Thyroid gland (tissue), 4 donors: ENCODE data around the gene COQ6. TPM values are rescaled to one million over a fixed set of nuclear protein-coding genes. Genes with fewer than 3 reads are reported as not detected.
"Not testable (repeated sequence)": the region's sequence is repeated elsewhere in the genome, so short reads cannot be mapped to it uniquely, and the experiment has no call there.

Experiments used
- DNase-seq, 2 donors: peaks; one replicate each; pipeline ENCODE4 v3.0.0-alpha.2; 2019
- H3K27ac ChIP-seq, 3 donors: fragments of 200-600 bp; sonication (generic); 1 replicate in 2 of 3; 2 replicates in 1 of 3; pipeline ENCODE4 v1.5.1; 2016 to 2019; ENCODE audit warnings: mild to moderate bottlenecking in 1 of 3, moderate library complexity in 1 of 3
- H3K27me3 ChIP-seq: fragments of 200-600 bp; sonication (generic); one replicate; pipeline ENCODE4 v1.5.1; 2019
- H3K36me3 ChIP-seq, 2 donors: fragments of 200-600 bp; sonication (generic); one replicate each; pipeline ENCODE4 v1.5.1; 2016 to 2019
- H3K4me1 ChIP-seq, 2 donors: fragments of 200-600 bp; sonication (generic); one replicate each; pipeline ENCODE4 v1.5.1; 2017 to 2019
- H3K4me3 ChIP-seq, 3 donors: fragments of 200-600 bp; sonication (generic); replicated peaks in 1 of 3; 1 replicate in 2 of 3; 2 replicates in 1 of 3; pipeline ENCODE4 v1.5.1; 2016; ENCODE audit warnings: mild to moderate bottlenecking in 1 of 3
- H3K9me3 ChIP-seq: fragments of 200-600 bp; sonication (generic); one replicate; pipeline ENCODE4 v1.5.1; 2017
- CTCF ChIP-seq, 6 experiments: fragments of 200-600 bp in 3 of 6; fragments of 450-650 bp in 3 of 6; sonication (generic) in 3 of 6; IDR thresholded peaks; one replicate each; pipeline ENCODE4 v1.5.1; 2016 to 2019; ENCODE audit warnings: antibody characterized with exemption in 6 of 6, mild to moderate bottlenecking in 2 of 6, inconsistent platforms in 1 of 6, moderate library complexity in 1 of 6
- POLR2A ChIP-seq, 2 donors: fragments of 450-650 bp; IDR thresholded peaks; one replicate each; pipeline ENCODE4 v1.6.1; 2017; ENCODE audit warnings: antibody characterized with exemption in 2 of 2, mild to moderate bottlenecking in 2 of 2, moderate library complexity in 1 of 2
- WGBS, 2 donors: methylation state at CpG; one replicate each; pipeline ENCODE4 v1.1.5; 2017; 5-methylcytosine and 5-hydroxymethylcytosine counted together
- intact Hi-C: fragments of 100-400 bp; cut with DNase I; formaldehyde crosslinking; loops from one replicate; pipeline ENCODE4 v1.15.1; 2023
- total RNA-seq, 4 donors: library from RNA; depleted of rRNA; stranded (reverse); fragments of >200 nt; gene quantifications; one replicate each; pipeline ENCODE4 v1.2.3, GENCODE V29; 2016

The COQ6 gene
- total RNA-seq, 4 donors from 2014 or later = 33.2 to 106 (median 49.7) TPM

- intact Hi-C loops = no loop called here
- Histone ChIP-seq H3K36me3 (peaks cover 21% of the 10 kb centered on the region in 2 donors), H3K9me3 (no peaks in the 10 kb centered on the region), H3K4me1 (no peaks in the 10 kb centered on the region), H3K4me3 (no peak overlapping the region), H3K27ac (no peak overlapping the region), H3K27me3 (no peaks in the 10 kb centered on the region)
- no peak for DNase-seq
- 92 to 94% methylated on average over 6 of the region's 6 CpGs for WGBS, 2 donors
- no peak for TF ChIP-seq POLR2A (IDR thresholded peaks at IDR 0.05)
- TF ChIP-seq CTCF (IDR thresholded peaks at IDR 0.05) = no peak
Observed at GRCh38 chr14:73916324-73916723, 33.8 kb upstream of the COQ6 start.

- H3K9me3 ChIP-seq, DNase-seq, H3K27ac ChIP-seq, intact Hi-C loops, H3K4me3 ChIP-seq, H3K27me3 ChIP-seq, H3K4me1 ChIP-seq: not testable (repeated sequence)
- H3K36me3 ChIP-seq = peaks cover 34 to 43% of the 10 kb centered on the region in 2 donors
- 95% methylated on average over 2 of the region's 2 CpGs for WGBS, 2 donors
Observed at GRCh38 chr14:73919457-73919856, 30.6 kb upstream of the COQ6 start.

- no peak for TF ChIP-seq POLR2A (IDR thresholded peaks at IDR 0.05)
- TF ChIP-seq CTCF (IDR thresholded peaks at IDR 0.05) = no peak
- Histone ChIP-seq H3K4me3 (no peak overlapping the region), H3K27ac (no peak overlapping the region), H3K36me3 (peaks cover 56 to 69% of the 10 kb centered on the region in 2 donors), H3K9me3 (no peaks in the 10 kb centered on the region), H3K27me3 (no peaks in the 10 kb centered on the region), H3K4me1 (no peaks in the 10 kb centered on the region)
- no peak for DNase-seq
- WGBS, 2 donors = 78 to 93% methylated on average over 5 of the region's 5 CpGs
- intact Hi-C loops = no loop called here
Observed at GRCh38 chr14:73924337-73924736, 25.8 kb upstream of the COQ6 start.

GRCh38 chr14:73935666-73936065, 14.4 kb upstream of the COQ6 start:
- intact Hi-C loops = no loop called here
- TF ChIP-seq POLR2A (IDR thresholded peaks at IDR 0.05) (no peak), CTCF (IDR thresholded peaks at IDR 0.05) (peak in 1 of 6 experiments; percentile 28)
- H3K9me3 ChIP-seq = no peaks in the 10 kb centered on the region
- no peak overlapping the region for H3K4me3 ChIP-seq
- no peaks in the 10 kb centered on the region for H3K4me1 ChIP-seq
- DNase-seq = no peak
- WGBS, 2 donors = 89 to 92% methylated on average over 2 of the region's 2 CpGs
- H3K36me3 ChIP-seq = peaks cover 30 to 34% of the 10 kb centered on the region in 2 donors
- no peaks in the 10 kb centered on the region for H3K27me3 ChIP-seq
- no peak overlapping the region for H3K27ac ChIP-seq

GRCh38 chr14:73936548-73936947, 13.6 kb upstream of the COQ6 start:
- Histone ChIP-seq H3K27ac (no peak overlapping the region), H3K9me3 (no peaks in the 10 kb centered on the region), H3K4me3 (no peak overlapping the region), H3K36me3 (peaks cover 23 to 26% of the 10 kb centered on the region in 2 donors), H3K4me1 (no peaks in the 10 kb centered on the region), H3K27me3 (no peaks in the 10 kb centered on the region)
- 83 to 96% methylated on average over 1 of the region's 1 CpG for WGBS, 2 donors
- no peak for DNase-seq
- intact Hi-C loops = no loop called here
- TF ChIP-seq POLR2A (IDR thresholded peaks at IDR 0.05) (no peak), CTCF (IDR thresholded peaks at IDR 0.05) (no peak)

GRCh38 chr14:73937012-73937411, 13.1 kb upstream of the COQ6 start:
- Histone ChIP-seq H3K4me3 (no peak overlapping the region), H3K27me3 (no peaks in the 10 kb centered on the region), H3K4me1 (no peaks in the 10 kb centered on the region), H3K36me3 (peaks cover 19 to 21% of the 10 kb centered on the region in 2 donors), H3K9me3 (no peaks in the 10 kb centered on the region), H3K27ac (no peak overlapping the region)
- DNase-seq = no peak
- intact Hi-C loops = no loop called here
- TF ChIP-seq CTCF (IDR thresholded peaks at IDR 0.05) = no peak
- no peak for TF ChIP-seq POLR2A (IDR thresholded peaks at IDR 0.05)
- WGBS, 2 donors = 95 to 98% methylated on average over 2 of the region's 2 CpGs
